ENCODE data around the gene DCST1. TPM values are rescaled to one million over a fixed set of nuclear protein-coding genes. Genes with fewer than 3 reads are reported as not detected.

Gene DCST1
- total and polyA plus RNA-seq, 9 donors: 0.10 to 0.30 (median 0.16) TPM; not detected in 1

DNA sequence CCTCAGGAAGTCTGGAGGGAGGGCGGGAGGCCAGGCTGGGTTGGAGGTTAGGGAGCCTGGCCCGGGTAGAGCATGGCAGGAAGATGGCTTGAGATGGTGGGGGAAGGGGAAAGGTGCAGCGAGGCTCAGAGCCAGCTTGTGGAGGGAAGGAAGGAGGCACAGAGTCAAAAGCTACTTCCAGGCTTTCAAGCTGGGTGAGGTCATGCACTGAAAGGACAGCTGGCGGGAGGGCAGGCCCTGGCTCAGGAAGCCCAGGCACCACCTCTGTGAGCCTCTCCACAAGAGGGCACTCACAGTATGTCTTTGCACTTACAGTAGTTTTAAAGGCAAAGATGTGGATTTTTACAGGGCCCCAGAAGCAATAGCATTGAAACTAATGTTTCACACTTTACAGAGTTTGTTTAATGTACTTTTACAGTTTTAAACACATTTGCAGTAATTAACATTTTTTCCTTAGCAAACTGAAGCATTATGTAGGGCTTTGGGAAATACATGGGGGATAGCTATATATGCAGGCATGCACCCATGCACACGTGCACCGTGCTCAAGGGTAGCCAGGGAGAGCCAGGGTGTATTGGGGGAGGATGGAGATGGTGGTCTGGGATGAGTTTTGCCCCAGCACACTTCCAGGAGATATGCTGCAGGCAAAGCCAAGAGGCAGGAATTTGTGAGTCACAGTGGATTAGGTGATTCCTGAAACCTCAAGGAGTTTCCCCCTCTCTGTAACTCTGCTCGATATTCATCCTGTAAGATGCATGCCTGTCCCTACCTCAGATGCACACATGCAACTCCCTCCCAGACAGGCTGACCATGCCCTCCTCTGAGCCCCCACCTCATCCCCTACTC, 11.4 kb downstream of the DCST1 start:
- H3K4me3 ChIP-seq (ENCODE audit: low read length): no peak overlapping the region
- H3K9me3 ChIP-seq (replicated peaks; ENCODE audit: control insufficient read depth, low read depth, low read length): no peaks in the 10 kb centered on the region
- H3K27ac ChIP-seq (ENCODE audit: low read length): peak overlapping the region; percentile 67
- DNase-seq: peak; percentile 84
- 62% methylated on average over 7 of the region's 7 CpGs for WGBS (ENCODE audit: insufficient coverage)
- H3K36me3 ChIP-seq (ENCODE audit: control insufficient read depth, insufficient read depth, low read length): no peaks in the 10 kb centered on the region
- no peaks in the 10 kb centered on the region for H3K27me3 ChIP-seq (ENCODE audit: control insufficient read depth, insufficient read depth, low read length)
- peaks cover 11% of the 10 kb centered on the region for H3K4me1 ChIP-seq (ENCODE audit: control insufficient read depth, insufficient read depth, low read length)

DNA sequence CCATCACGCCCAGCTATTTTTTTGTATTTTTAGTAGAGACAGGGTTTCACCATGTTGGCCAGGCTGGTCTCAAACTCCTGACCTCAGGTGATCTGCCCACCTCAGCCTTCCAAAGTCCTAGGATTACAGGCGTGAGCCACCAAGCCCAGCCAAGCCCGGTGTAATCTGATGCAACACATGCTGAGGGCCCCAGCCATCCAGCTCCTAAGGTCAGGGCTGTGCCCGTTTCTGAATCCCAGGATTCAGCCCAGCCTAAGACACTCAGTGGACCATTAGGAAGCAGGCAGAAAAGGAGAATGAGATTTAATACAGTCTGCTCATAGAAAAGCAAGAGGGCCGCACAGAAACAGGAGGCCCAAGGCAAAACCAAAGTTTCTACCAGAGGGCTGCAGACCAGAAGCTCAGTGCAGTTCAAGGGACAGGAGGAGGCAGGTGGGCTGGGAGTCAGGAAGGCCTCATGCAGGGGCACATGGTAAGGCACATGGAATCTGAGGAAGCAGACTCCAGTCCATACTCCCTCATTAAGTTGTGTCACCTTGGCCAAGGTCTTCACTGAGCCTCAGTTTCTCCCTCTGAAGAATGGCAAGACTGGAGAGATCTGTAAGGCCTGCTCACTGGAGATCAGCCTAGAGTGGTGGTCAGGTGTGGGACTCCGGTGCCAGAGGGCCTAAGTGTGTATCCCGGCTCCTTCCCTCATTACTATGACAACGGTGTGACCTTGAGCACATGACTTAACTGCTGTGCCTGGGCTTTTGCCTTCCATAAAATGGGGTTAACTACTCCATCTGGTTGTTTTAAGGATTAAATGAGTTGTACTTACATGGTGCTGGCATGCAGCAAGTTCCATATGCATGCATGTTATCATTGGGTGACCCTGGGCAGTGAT, 15.1 kb downstream of the DCST1 start:
- Histone ChIP-seq H3K4me1 (ENCODE audit: control insufficient read depth, insufficient read depth, low read length) (peaks cover 36% of the 10 kb centered on the region), H3K4me3 (ENCODE audit: low read length) (no peak overlapping the region), H3K27me3 (ENCODE audit: control insufficient read depth, insufficient read depth, low read length) (no peaks in the 10 kb centered on the region), H3K36me3 (ENCODE audit: control insufficient read depth, insufficient read depth, low read length) (no peaks in the 10 kb centered on the region), H3K9me3 (replicated peaks; ENCODE audit: control insufficient read depth, low read depth, low read length) (no peaks in the 10 kb centered on the region), H3K27ac (ENCODE audit: low read length) (no peak overlapping the region)
- DNase-seq: no peak
- 78% methylated on average over 6 of the region's 8 CpGs for WGBS (ENCODE audit: insufficient coverage)

DNA sequence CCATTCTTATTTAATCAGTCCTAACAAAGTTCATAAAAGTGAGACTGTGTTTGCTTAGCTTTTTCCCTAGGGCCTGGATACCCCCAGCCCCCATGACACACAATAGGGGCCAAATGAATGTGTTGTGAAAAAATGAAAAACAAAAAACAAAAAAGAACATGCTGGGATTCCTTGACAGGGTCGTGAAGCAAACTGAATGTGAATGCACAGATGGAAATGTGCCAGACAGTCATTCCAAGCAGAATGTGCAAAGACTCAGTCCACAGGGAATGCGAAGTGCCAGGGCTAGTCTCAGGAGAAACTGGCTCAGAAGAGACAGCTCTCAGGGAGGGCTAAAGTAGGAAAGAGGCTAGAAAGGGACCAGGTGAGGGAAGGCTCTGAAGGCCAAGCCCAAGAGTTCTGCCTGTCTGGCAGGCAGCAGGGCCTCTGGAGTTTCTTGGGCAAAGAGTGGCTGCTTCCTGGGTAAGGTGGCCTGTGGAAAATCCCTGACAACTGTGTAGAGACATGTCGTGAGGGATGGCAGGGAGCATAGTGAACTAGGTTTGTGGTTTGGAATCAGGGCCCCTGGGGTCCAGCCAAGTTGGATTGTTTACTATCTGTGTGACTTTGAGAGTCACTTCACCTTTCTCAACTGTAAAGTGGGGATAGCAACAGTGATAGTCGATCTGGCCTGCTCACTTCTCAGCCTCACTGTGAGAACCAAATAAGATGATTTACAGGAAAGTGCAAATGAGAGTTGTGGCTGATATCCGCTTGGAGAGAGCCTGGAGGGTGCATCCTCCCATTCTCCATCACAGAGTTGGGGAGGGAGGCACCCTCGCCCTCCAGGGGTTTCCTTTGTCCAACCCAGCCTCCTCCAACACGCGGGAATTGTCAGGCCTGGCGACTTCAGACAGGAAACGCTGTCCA, 16.3 kb downstream of the DCST1 start:
- H3K36me3 ChIP-seq (ENCODE audit: control insufficient read depth, insufficient read depth, low read length): peaks cover 5% of the 10 kb centered on the region
- peak overlapping the region; percentile 59 for H3K27ac ChIP-seq (ENCODE audit: low read length)
- H3K27me3 ChIP-seq (ENCODE audit: control insufficient read depth, insufficient read depth, low read length): no peaks in the 10 kb centered on the region
- DNase-seq: peak; percentile 25
- H3K9me3 ChIP-seq (replicated peaks; ENCODE audit: control insufficient read depth, low read depth, low read length): no peaks in the 10 kb centered on the region
- 20% methylated on average over 8 of the region's 10 CpGs for WGBS (ENCODE audit: insufficient coverage)
- peak overlapping the region; percentile 65 for H3K4me3 ChIP-seq (ENCODE audit: low read length)
- H3K4me1 ChIP-seq (ENCODE audit: control insufficient read depth, insufficient read depth, low read length): peaks cover 31% of the 10 kb centered on the region

DNA sequence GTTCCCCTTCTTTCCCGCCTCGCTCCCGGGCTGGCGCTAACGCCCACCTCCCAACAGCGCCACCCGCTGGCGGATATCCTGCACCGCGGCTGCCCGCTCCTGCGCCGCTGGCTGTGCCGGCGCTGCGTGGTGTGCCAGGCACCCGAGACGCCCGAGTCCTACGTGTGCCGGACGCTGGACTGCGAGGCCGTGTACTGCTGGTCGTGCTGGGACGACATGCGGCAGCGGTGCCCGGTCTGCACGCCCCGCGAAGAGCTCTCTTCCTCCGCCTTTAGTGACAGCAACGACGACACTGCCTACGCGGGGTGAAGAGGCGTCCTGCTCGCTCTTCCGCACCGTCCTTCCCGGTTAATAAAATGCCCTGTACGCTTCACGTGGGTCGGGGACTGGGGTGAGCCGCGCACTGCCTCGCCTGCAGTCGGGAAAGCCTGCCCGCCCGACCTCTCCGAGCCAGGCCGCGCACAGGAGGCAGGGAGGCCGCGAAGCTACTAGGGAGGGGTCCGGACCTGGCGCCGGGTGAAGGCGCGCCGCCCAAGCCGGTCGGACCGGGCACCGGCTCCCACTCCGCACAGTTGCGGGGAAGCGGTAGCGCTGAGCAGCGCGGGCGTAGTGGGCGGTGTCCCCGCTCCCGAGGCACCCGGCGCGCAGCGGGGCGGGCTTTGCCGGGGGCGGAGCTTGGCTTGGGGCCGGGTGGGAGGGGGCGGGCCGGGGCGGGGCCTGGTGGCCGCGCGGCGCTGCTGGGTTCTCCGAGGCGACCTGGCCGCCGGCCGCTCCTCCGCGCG, 17.1 kb downstream of the DCST1 start, which contains the start of gene ADAM15:
ADAM15 (plus strand) TSS at position 757 of the 782 bp plus-strand sequence. CDS start 71 bp downstream, outside the sequence.
- H3K9me3 ChIP-seq (replicated peaks; ENCODE audit: control insufficient read depth, low read depth, low read length): no peaks in the 10 kb centered on the region
- H3K4me1 ChIP-seq (ENCODE audit: control insufficient read depth, insufficient read depth, low read length): peaks cover 31% of the 10 kb centered on the region
- DNase-seq: peak; percentile 81
- H3K36me3 ChIP-seq (ENCODE audit: control insufficient read depth, insufficient read depth, low read length): peaks cover 10% of the 10 kb centered on the region
- H3K27ac ChIP-seq (ENCODE audit: low read length): peak within 1 kb of the TSS; percentile 85
- no peaks in the 10 kb centered on the region for H3K27me3 ChIP-seq (ENCODE audit: control insufficient read depth, insufficient read depth, low read length)
- H3K4me3 ChIP-seq (ENCODE audit: low read length): peak within 1 kb of the TSS; percentile 76
- under 1% methylated on average over 68 of the region's 99 CpGs for WGBS (ENCODE audit: insufficient coverage)

DNA sequence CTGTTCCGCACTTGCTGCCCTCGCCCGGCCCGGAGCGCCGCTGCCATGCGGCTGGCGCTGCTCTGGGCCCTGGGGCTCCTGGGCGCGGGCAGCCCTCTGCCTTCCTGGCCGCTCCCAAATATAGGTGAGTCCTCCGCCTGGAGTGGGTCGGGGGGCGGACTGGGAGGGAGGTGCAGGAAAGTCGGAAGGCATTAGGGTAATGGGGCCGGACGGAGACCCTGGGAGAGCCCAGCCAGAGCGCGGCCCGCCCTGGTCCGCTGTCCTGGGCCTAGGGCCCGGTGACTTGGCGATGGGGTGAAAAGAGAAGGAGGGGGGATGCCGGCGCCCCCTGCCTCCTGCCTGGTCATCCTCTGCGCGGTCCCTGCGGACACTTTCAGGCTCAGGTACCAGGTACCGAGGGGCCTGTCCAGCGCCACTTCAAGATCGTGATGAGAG, 17.7 kb downstream of the DCST1 start:
- peaks cover 16% of the 10 kb centered on the region for H3K36me3 ChIP-seq (ENCODE audit: control insufficient read depth, insufficient read depth, low read length)
- DNase-seq: no peak
- H3K27ac ChIP-seq (ENCODE audit: low read length): peak overlapping the region; percentile 79
- peaks cover 31% of the 10 kb centered on the region for H3K4me1 ChIP-seq (ENCODE audit: control insufficient read depth, insufficient read depth, low read length)
- H3K4me3 ChIP-seq (ENCODE audit: low read length): peak overlapping the region; percentile 76
- no peaks in the 10 kb centered on the region for H3K27me3 ChIP-seq (ENCODE audit: control insufficient read depth, insufficient read depth, low read length)
- no peaks in the 10 kb centered on the region for H3K9me3 ChIP-seq (replicated peaks; ENCODE audit: control insufficient read depth, low read depth, low read length)
- WGBS (ENCODE audit: insufficient coverage): 0% methylated on average over 24 of the region's 31 CpGs

DNA sequence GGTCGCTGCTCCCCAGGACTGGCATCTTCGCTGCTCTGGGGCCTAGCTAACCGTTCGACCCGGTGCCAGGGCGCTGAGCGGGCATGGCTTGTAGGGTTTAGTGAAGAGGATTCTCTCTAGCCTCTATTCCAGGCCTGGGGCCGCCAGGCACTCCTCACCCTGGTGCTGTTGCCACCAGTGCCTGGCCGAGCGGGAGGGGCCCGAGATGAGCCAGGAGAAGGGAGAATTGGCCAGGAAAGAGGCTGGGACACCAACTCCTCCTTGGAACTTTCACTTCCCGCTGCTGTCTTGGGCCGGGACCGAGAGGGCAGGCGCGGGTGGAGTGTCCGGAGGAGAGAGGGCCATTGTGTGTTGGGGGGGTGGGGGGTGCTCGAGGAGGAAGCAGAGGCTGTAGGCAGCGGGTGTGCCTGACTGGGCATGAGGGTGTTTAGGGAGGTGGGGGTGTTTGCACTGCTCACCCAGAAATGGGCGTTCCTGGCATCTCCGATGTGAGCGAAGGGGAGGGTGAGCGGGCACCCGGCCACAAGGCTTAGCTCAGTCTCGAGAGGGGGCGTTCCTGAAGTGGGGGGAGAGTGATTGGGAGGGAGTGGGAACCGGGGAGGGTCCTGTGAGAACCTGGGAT, 18.3 kb downstream of the DCST1 start:
- peak; percentile 67 for DNase-seq
- H3K27ac ChIP-seq (ENCODE audit: low read length): peak overlapping the region; percentile 79
- peak overlapping the region; percentile 76 for H3K4me3 ChIP-seq (ENCODE audit: low read length)

DNA sequence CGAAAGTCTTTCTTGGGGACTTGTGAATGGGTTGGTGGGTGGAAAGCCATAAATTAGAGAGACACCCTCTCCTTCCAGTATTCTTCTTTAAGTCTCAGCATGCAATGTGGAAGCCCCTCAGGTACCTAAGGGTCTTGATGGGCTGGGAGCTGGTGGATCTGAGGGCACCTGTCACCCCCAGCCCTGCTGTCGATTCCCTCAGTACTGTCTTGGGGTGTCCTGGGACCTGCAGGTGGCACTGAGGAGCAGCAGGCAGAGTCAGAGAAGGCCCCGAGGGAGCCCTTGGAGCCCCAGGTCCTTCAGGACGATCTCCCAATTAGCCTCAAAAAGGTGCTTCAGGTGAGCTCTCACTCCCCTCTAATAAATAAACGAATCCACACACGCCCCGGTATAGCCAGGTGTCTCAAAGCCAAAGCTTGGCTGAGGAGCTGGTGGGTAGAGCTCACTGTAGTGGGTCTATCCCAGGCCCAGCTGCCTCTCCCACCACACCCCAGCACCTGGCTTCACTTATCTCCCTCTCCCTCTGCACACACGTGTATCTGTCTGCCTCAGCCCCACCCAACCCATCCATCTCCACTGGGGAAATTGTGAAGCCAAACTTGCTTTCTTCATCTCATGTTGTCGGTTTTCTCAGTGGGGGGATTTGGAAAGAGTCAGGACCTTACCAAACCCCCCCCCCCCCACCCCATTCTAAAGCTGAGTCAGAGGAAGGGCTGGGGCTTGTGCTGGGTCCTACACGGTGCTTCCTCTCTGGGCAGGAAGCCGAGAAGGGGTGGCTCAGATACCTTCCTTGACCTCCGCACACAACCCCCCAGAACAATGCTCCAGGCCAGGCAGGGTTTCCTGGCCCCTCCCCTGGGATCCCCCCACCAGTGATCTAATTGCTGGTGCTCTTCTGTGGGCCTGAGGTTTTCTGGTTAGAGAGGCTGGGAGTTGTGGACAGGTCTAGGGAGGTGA, 19.1 kb downstream of the DCST1 start:
- peak overlapping the region; percentile 76 for H3K4me3 ChIP-seq (ENCODE audit: low read length)
- peaks cover 31% of the 10 kb centered on the region for H3K4me1 ChIP-seq (ENCODE audit: control insufficient read depth, insufficient read depth, low read length)
- H3K27ac ChIP-seq (ENCODE audit: low read length): peak overlapping the region; percentile 39
- 54% methylated on average over 6 of the region's 12 CpGs for WGBS (ENCODE audit: insufficient coverage)
- no peaks in the 10 kb centered on the region for H3K9me3 ChIP-seq (replicated peaks; ENCODE audit: control insufficient read depth, low read depth, low read length)
- peak; percentile 43 for DNase-seq
- peaks cover 29% of the 10 kb centered on the region for H3K36me3 ChIP-seq (ENCODE audit: control insufficient read depth, insufficient read depth, low read length)
- no peaks in the 10 kb centered on the region for H3K27me3 ChIP-seq (ENCODE audit: control insufficient read depth, insufficient read depth, low read length)

More for the DNA sequence above, 18.3 kb downstream of the DCST1 start:
- Histone ChIP-seq H3K36me3 (ENCODE audit: control insufficient read depth, insufficient read depth, low read length) (peaks cover 21% of the 10 kb centered on the region), H3K9me3 (replicated peaks; ENCODE audit: control insufficient read depth, low read depth, low read length) (no peaks in the 10 kb centered on the region), H3K27me3 (ENCODE audit: control insufficient read depth, insufficient read depth, low read length) (no peaks in the 10 kb centered on the region), H3K4me1 (ENCODE audit: control insufficient read depth, insufficient read depth, low read length) (peaks cover 31% of the 10 kb centered on the region)
- WGBS (ENCODE audit: insufficient coverage): 2% methylated on average over 19 of the region's 27 CpGs

DNA sequence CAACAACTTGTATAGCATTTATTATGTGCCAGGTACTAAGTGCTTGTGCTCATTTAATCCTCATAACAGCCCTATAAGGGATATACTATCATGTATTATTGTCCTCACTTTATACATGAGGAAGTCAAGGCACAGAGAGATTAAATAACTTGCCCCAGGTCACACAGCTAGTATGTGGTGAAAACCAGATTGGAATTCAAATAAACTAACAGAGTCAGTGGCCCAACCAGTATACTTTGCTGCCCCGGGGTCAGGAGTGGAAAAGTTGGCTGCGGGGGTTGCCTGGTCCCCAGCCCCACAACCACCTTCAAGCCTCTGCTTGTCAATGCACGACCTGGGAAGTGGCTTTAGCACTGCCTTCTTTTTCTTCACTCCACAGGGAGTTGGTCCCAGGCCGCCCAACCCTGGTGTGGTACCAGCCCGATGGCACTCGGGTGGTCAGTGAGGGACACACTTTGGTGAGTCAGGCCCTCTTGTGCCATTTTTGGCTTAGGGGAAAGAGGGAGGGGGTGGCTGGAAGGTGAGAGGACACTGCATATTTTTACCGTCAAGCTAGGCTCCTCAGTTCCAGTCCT, 20.0 kb downstream of the DCST1 start:
- peaks cover 37% of the 10 kb centered on the region for H3K36me3 ChIP-seq (ENCODE audit: control insufficient read depth, insufficient read depth, low read length)
- H3K27ac ChIP-seq (ENCODE audit: low read length): peak overlapping the region; percentile 39
- no peaks in the 10 kb centered on the region for H3K9me3 ChIP-seq (replicated peaks; ENCODE audit: control insufficient read depth, low read depth, low read length)
- 78% methylated on average over 4 of the region's 7 CpGs for WGBS (ENCODE audit: insufficient coverage)
- no peaks in the 10 kb centered on the region for H3K27me3 ChIP-seq (ENCODE audit: control insufficient read depth, insufficient read depth, low read length)
- no peak for DNase-seq
- peaks cover 31% of the 10 kb centered on the region for H3K4me1 ChIP-seq (ENCODE audit: control insufficient read depth, insufficient read depth, low read length)
- H3K4me3 ChIP-seq (ENCODE audit: low read length): no peak overlapping the region

Data from muscle of leg (tissue), 11 donors.